Activated effector memory CD4-positive, alpha-beta T cell treated with Interleukin-2 at 50 U/mL for 16 hours (primary cell): Measurements from ENCODE around the gene DCP1B.

Source experiments
- DNase-seq: peaks from one replicate; pipeline ENCODE4 v3.0.0-alpha.2; 2020

Gene DCP1B

GRCh38 chr12:1933342-1934051 is 70.8 kb downstream of the DCP1B start:
- DNase-seq, result no peak

GRCh38 chr12:1932264-1932777 is 71.9 kb downstream of the DCP1B start:
- no peak for DNase-seq

GRCh38 chr12:1931642-1932041 is 72.6 kb downstream of the DCP1B start:
- DNase-seq, result no peak

GRCh38 chr12:1930803-1931597 is 73.3 kb downstream of the DCP1B start:
- DNase-seq, result no peak

DNA sequence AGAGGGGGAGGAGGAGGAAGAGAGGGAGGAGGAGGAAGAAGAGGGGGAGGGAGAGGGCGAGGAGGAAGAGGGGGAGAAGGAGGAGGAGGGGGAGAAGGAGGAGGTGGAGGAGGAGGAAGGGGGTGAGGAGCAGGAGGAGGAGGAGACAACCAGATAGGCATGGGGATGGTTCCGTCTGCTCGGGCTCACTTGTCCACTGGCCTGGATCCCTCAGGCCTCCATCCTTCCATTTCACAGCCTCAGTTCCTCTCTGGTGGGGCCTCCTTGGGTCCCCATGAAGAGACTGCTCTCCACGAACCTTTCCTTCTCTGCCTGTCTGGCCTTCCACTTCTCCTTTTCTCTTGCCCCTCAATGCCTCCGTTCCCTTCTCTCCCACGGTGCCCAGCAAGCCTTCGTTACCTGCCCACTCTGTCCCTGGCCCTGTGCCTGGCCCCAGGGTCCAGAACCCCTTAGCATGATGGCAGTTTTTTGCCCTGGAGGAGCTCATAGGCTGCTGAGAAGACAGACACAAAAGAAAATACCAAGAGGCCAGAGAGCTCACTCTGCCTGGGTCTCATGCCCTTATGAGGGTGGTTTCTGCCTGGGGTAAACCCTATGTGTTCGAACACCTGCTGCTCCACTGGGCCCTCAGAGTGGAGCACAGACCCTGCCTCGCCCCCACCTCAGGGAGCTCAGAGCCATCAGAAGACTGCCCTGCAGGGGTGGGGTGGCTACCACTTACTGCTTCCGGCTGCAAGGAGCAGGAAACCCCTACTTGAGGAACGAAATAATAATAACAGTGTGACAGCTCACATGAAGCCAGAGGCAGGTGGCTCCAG is 74.1 kb downstream of the DCP1B start:
- DNase-seq, result no peak

GRCh38 chr12:1929241-1929984 is 74.8 kb downstream of the DCP1B start:
- no peak for DNase-seq

- no peak for DNase-seq
Measured at GRCh38 chr12:1928439-1929121, 75.7 kb downstream of the DCP1B start.

- no peak for DNase-seq
Measured at GRCh38 chr12:1927751-1928351, 76.4 kb downstream of the DCP1B start.

DNA sequence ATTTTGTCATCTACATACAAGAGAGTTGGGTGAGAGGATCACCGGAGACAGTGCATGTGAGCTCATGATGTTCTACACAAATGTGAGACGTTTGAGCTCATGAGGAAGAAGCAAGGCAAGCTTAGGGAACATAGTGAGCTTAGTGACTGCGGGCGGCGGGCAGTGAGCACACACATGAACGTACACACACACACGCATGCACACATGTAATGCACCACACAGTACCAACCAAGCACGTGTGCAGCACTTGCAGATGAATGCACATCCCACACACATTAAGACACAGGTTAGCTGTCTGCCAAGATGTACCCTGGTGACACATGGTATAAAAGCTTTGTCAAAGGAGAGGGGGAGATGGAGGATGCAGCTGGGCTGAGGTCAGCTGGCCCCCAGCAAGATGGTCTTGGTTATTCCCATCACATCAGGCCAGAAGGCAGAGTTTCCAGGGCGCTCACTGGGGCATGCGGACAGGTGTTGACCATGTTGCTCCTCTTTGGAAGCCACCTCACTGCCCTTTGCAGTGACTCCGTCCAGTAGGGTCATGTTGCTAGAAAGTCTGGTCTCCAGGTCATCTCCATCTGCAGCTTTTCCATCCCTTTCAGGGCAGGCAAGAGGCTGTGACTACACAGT is 77.1 kb downstream of the DCP1B start:
- no peak for DNase-seq

- no peak for DNase-seq
Measured at GRCh38 chr12:1926251-1926657, 78.0 kb downstream of the DCP1B start.

- no peak for DNase-seq
Measured at GRCh38 chr12:1925684-1926006, 78.6 kb downstream of the DCP1B start.

- DNase-seq, result no peak
Measured at GRCh38 chr12:1924996-1925683, 79.1 kb downstream of the DCP1B start.

GRCh38 chr12:1922985-1923384 is 81.3 kb downstream of the DCP1B start:
- no peak for DNase-seq

GRCh38 chr12:1922075-1922709 is 82.1 kb downstream of the DCP1B start:
- DNase-seq, result no peak

DNA sequence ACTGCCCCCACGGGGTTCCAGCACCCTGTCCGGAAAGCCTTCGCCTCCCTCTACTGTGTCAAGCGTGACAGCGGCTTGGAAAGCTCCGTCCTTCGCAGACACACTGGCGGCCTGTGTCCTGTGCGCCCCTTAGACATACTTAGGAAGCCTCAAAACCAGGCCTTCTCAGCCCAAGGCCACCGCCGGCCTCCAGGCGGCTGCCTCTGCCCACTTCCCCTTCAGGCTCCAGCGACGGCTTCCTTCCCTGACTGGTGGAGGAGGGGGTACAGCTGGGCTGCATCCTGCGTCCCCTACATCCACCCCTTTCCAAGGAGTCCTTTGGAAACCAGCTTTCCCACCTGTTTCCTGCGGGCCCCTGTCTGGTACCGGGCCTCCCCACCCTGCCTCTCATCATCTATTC is 83.3 kb downstream of the DCP1B start:
- no peak for DNase-seq

- no peak for DNase-seq
Measured at GRCh38 chr12:1920436-1920835, 83.8 kb downstream of the DCP1B start.

GRCh38 chr12:1919763-1920162 is 84.5 kb downstream of the DCP1B start:
- no peak for DNase-seq

DNA sequence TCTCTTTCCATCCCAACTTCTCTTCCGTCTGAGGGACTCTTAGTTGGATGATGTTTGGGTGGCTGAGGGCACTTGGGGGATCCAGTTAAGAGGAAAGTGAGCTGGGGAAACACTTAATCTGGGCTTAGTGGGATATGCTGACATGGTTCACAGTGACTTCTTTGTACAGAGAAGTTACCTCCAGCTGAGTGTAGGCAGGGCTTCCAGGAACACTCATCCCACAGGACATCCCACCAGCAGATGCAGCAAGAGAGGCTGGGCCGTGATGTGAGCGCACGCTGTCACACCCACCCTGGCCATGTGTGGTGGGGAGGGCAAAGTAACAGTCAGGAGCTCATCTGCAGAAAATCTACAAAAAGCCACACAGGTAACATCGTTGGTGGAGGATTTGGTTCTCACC is 85.0 kb downstream of the DCP1B start:
- no peak for DNase-seq

DNA sequence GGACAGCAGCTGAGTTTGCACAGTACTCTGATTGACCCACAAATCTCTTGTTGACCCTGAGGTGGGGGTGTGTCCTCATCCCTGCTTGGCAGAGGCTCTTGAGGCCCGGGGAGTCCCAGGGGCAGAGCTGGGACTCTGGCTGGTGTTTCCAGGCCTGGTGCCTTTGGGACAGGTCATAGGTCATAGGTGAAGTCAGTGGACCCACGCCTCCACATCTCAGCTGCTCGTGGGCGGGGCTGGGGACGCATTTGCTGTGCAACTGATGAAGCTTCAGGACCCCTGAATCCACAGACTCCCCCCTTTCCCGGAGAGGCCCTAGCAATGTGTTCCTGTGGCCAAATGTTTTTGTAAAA is 85.4 kb downstream of the DCP1B start:
- no peak for DNase-seq
